GM18870 (cell line): ENCODE measurements around the gene SLC25A23.
"Not testable (repeated sequence)": the region's sequence is repeated elsewhere in the genome, so short reads cannot be mapped to it uniquely, and the experiment has no call there.

ENCODE experiments used
- ATAC-seq: cut with Tn5 transposase; IDR thresholded peaks from one replicate; pipeline ENCODE4 v1.9.1; 2021; ENCODE audit warnings: moderate library complexity; ENCODE audit not compliant: unreplicated experiment

The SLC25A23 gene

DNA sequence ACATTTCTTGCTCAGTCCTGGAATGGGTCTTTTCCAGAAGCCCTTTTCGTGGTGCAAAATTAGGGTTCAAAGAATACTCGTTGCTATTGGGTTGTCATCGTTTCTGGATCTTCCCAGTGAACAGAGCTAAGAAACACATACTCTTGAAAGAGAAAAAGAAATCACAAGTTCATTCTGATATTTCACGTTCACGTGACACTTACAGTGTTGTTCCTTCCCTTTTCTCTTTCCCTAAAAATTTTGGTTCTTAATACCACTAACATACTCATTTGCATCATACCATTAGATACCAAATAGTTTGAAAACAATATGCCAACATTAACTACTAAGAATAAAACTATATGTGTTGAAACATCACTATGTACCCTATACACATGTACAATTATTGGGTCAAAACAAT lies 53.2 kb downstream of the SLC25A23 start:
- ATAC-seq: no peak

DNA sequence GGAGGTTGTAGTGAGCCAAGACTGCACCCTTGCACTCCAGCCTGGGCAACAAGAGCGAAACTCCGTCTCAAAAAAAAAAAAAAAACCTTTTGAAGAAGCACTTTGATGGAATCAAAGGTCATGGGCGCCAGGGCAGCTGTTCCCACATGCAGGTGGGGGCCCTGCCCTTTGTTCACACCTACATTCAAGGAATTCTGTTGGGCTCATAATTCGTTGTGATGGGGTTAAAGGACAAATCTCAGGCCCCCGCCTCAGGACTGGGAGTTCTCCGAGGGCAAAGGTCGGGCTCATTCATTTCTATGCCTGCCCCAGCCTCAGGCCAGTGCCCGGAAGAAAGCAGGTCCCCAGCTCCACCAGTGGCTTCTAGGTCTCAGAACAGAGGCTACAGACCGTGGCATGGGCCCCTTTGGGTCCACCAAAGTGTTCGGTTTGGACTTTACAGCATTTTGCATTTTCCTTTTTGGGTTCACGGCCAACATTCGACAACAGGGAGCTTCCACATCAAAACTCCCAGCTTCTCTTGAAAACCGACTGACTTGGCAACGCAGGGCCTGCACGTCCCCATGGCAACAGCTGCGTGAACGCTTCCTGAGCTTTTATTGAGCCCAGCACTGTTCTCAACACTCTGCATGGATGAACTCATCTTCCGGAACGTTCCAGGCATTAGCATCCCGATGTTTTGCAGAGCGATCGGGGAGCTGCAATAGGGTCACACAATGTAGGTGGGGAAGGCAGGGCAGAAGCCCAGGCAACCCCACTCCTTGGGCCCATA lies 56.6 kb downstream of the SLC25A23 start:
- ATAC-seq: no peak

DNA sequence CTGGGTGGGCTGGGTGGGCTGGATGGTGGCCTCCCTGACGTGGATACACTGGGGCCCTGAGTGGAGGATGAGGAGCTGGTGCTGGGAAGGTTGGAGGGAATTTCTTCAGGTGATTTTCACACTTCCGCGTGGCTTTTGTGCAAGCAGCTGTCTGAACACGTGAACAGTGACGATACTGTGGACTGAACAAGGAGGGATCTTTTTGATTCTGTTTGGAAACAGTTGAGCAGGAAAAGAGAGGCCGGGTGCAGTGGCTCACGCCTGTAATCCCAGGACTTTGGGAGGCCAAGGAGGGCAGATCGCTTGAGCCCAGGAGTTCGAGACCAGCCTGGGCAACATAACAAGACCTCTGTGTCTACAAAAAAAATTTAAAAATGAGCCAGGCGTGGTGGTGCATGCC lies 57.5 kb downstream of the SLC25A23 start:
- ATAC-seq: no peak

DNA sequence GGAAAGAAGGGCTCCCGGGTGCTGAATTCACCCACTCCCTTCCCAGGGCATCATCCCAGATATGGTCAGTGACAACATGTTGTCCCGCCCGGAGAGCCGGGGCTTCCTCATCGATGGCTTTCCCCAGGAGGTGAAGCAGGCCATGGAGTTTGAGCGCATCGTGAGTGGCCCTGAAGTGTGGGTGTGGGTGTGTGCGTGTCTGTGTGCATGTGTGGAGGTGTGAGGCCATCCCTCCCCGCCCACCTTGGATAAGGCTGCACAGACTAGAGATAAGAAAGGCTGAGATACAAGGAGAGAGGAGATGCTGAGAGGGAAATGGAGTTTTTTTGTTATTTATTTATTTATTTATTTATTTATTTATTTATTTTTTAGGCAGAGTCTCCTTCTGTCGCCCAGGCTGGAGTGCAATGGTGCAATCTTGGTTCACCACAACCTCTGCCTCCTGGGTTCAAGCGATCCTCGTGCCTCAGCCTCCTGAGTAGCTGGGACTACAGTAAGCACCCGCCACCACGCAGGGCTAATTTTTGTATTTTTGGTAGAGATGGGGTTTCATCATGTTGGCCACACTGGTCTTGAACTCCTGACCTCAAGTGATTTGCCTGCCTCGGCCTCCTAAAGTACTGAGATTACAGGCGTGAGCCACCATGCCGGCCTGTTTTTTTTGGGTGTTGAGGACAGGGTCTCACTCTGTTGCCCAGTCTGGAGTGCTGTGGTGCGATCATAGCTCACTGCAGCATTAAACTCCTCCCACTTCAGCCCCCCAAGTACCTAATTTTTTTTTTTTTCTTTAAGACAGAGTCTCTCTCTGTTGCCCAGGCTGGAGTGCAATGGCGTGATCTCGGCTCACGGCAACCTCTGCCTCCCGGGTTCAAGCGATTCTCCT lies 59.3 kb downstream of the SLC25A23 start:
- ATAC-seq: not testable (repeated sequence)

DNA sequence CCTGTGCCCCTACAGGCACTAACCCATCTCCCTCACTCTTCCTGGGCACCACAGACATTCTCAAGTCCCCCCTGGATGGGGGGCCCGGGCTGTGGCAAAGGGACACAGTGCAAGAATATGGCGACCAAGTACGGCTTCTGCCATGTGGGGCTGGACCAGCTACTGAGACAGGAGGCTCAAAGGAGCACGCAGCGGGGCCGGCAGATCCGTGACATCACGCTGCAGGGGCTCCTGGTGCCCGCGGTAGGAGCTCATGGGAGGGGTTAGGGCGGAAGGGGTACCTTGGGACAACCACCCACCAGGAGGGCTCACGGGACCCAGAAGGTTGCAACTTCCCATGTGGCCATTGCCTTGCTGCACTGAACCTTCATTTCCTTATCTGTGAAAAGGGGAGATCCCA lies 63.3 kb downstream of the SLC25A23 start:
- ATAC-seq: no peak

DNA sequence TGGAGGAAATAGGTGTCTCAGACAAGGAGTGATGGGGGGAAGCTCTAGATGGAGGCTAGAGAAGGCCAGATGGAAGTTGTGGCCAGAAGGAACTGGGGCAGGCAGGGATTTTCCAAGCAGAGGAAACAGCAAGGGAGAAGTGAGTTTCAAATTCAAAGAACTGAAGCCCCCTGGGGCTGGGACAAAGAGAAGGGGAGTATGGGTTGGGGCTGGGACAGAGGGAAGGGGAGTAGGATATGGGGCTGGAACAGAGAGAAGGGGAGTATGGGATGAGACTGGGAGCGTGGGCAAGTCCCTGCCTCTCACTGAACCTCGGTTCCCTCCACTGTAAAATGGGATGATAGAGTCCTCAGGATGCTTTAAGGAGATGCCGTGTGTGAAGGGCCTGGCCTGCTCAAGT lies 64.8 kb downstream of the SLC25A23 start:
- no peak for ATAC-seq

DNA sequence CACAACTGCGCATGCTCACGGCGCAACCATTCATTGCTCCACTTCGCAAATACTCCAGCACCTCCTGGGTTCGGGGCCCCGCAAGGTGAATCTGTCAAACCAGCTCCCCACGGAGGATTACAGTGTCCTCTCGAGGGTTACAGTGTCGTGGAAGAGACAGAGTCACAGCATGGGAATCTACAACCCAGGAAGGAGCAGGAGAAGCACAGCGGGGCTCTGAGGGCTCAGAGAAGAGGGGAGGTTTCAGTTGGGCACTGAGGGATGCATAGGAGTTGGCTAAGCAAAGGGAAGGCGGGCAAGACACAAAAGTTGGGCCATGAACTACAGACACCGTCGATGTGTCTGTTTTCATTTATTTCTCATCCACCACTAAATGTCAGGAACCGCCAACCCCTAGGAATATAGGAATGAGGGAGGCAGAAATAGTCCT lies 65.6 kb downstream of the SLC25A23 start:
- ATAC-seq: no peak

DNA sequence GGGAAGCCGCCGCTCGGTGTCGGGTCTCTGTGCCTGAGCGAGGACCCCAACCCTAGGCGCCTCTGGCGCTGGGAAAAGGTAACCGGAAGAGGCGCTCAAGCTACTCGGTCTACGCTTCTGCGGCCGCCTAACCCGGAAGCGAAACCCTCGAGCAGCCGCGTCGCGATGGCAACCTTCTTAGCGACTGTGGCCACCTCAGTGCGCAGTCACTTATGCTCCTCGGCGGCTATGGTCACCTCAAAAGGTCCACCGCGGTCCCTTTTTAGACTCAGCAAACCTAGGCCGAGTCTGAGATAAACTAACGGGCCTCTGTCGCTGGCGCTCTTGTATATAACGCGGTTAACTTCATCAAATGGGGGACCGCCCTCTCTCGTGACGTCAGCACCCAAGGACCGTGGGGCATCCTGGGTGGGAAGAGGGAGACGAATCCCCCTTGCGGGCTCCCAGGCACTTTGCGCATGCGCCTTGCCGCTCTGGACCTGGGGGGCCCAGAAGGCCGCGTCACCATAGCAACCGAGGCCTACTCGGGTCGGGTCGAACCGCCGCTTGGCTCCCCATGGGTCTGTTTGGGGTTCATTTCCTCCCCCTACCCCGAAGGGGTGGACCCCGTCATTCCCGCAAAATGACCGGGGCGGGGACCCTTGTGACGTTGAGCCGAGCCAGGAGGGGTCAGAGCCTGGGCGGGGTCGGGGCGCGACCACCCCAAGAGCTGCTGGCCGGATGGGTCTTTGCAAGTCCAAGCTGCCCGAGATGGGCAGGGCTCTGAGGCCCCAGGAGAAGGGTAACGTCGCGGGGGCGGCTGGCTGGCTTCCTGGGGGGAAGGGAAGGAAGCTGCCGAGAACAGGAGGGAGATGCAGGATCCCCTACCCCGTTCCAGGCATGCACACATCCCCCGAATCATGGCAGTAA lies 66.3 kb downstream of the SLC25A23 start, which contains the start of gene GTF2F1:
TSS of gene GTF2F1 (minus strand) at position 91 of the 909 bp plus-strand sequence. CDS start 169 bp downstream, outside the sequence.
- peak; percentile 67 for ATAC-seq

DNA sequence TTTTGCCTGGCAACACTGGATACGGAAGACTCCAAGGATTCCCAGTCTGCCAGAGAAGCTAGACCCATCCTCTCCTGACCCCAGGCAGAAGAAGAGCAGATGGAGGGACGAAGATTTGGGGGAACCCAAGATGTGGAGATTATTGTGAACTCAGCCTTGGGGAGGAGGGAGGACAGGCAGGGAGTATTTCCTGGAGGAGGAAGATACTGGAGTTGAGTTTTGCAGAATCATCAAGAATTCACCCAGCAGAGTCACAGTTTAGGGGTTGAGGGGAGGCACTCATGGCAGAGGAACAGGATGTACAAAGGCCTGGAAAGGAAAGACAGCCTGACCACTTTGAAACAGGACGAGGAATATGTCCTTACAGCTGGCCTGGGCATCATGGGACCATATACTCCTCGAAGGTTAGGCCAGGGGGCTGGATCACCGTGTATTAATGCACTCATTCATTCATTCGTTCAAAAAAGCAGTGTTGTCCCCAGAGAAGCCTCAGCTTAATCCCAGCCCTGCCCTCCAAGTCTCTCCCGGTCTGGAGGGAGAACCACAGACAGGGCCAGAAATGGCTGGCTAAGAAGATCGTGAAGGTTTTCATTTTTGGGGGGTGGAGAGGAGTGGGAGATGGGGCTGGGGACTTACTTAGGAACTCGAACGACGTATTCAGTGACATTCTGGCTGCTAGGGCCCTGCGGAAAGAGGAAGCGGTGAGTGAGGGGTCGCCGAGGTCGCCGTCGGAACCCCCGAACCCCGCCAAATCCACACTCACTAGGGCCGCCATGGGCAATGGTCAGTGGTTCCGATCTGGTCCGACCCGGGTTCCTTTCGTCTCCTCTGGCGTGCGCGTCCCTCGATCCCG lies 67.1 kb downstream of the SLC25A23 start:
- peak; percentile 24 for ATAC-seq
